GM12878 (cell line): ENCODE data around the gene SPATA9. TPM values are rescaled to one million over a fixed set of nuclear protein-coding genes. Genes with fewer than 3 reads are reported as not detected.

Source experiments
- ATAC-seq: fragments of 200-7000 bp; cut with Tn5 transposase; 3 replicates; pipeline ENCODE4 v1.9.1; 2020; ENCODE audit warnings: mild to moderate bottlenecking, moderate library complexity
- BruUV-seq: library from RNA; stranded (reverse); fragments of 400-500 nt; replicated peaks from 2 replicates; lab custom pipeline; 2021; lab: Mats Ljungman, UMichigan
- CTCF ChIA-PET: fragments of 300-600 bp; sonication (Branson Sonifier 250); formaldehyde crosslinking; extraction: SDS; loops from one replicate; lab custom pipeline; 2021; ENCODE audit warnings: inconsistent platforms; lab: Yijun Ruan, JAX
- POLR2A ChIA-PET: fragments of 350-600 bp; formaldehyde crosslinking; extraction: SDS; loops from one replicate; lab custom pipeline; 2021; ENCODE audit warnings: inconsistent platforms; lab: Charles Lee
- RAD21 ChIA-PET: fragments of 300-600 bp; sonication (Branson Sonifier 250); formaldehyde crosslinking; loops from one replicate; lab custom pipeline; 2023; ENCODE audit warnings: antibody characterized with exemption; ENCODE audit not compliant: unreplicated experiment; lab: Charles Lee
- SMC1A ChIA-PET: fragments of 300-600 bp; sonication (Branson Sonifier 250); formaldehyde crosslinking; loops from one replicate; lab custom pipeline; 2023; ENCODE audit not compliant: unreplicated experiment, uncharacterized antibody; lab: Charles Lee
- DNase-seq: peaks from one replicate; pipeline ENCODE4 v3.0.0-alpha.2; 2011; ENCODE audit warnings: low read depth, low spot score
- FAIRE-seq: peaks from 3 replicates; lab custom pipeline; 2011; peaks lifted over from hg19 to GRCh38; lab: Jason Lieb, UNC
- H2AFZ ChIP-seq: 2 replicates; pipeline ENCODE4 v1.6.0; 2011; ENCODE audit warnings: low read depth, low read length, control low read depth; ENCODE audit not compliant: control insufficient read depth
- H3K27ac ChIP-seq: 2 replicates; pipeline ENCODE4 v1.5.1; 2011; ENCODE audit warnings: control low read depth; ENCODE audit not compliant: control insufficient read depth, insufficient read depth
- H3K27me3 ChIP-seq, 2 experiments: replicated peaks in 1 of 2; 2 replicates each; pipeline versions ENCODE4 v1.6.0 to v1.6.1; 2011; ENCODE audit warnings: low read length in 1 of 2; ENCODE audit not compliant: control insufficient read depth in 2 of 2, insufficient read depth in 2 of 2
- H3K36me3 ChIP-seq, 2 experiments: 2 replicates each; pipeline ENCODE4 v1.5.1; 2011; ENCODE audit warnings: low read length in 1 of 2; ENCODE audit not compliant: control insufficient read depth in 2 of 2, insufficient read depth in 2 of 2
- H3K4me1 ChIP-seq: 2 replicates; pipeline ENCODE4 v1.6.1; 2011; ENCODE audit warnings: mild to moderate bottlenecking, low read length, moderate library complexity, mixed read lengths; ENCODE audit not compliant: control insufficient read depth, insufficient read depth
- H3K4me2 ChIP-seq: 2 replicates; pipeline ENCODE4 v1.6.0; 2011; ENCODE audit warnings: control low read depth; ENCODE audit not compliant: control insufficient read depth, insufficient read depth
- H3K4me3 ChIP-seq: fragments of 200-600 bp; sonication (generic); 2 replicates; pipeline ENCODE4 v1.5.1; 2016
- H3K79me2 ChIP-seq: 2 replicates; pipeline ENCODE4 v1.6.0; 2011; ENCODE audit warnings: low read length; ENCODE audit not compliant: control insufficient read depth, insufficient read depth
- H3K9ac ChIP-seq: 2 replicates; pipeline ENCODE4 v1.8.0; 2011; ENCODE audit warnings: low read length, control low read depth, mixed read lengths; ENCODE audit not compliant: control insufficient read depth, insufficient read depth
- H3K9me3 ChIP-seq: replicated peaks from 3 replicates; pipeline ENCODE4 v1.5.1; 2011; ENCODE audit warnings: mild to moderate bottlenecking, low read length; ENCODE audit not compliant: control insufficient read depth, insufficient read depth
- H4K20me1 ChIP-seq: 2 replicates; pipeline ENCODE4 v1.6.0; 2011; ENCODE audit not compliant: control insufficient read depth, insufficient read depth
- CHD4 ChIP-seq: fragments of 200-600 bp; sonication (generic); IDR thresholded peaks from 2 replicates; pipeline ENCODE4 v1.6.1; 2016; ENCODE audit warnings: mild to moderate bottlenecking
- SMAD1 ChIP-seq: fragments of 450-650 bp; IDR thresholded peaks from 2 replicates; pipeline ENCODE4 v1.6.1; 2018; ENCODE audit warnings: mild to moderate bottlenecking, low read depth; ENCODE audit not compliant: partially characterized antibody
- STAT1 ChIP-seq: fragments of 450-650 bp; conservative IDR thresholded peaks from 2 replicates; pipeline ENCODE4 v1.6.1; 2014; ENCODE audit warnings: antibody characterized with exemption, mild to moderate bottlenecking
- ZNF384 ChIP-seq: IDR thresholded peaks from 2 replicates; pipeline ENCODE4 v1.6.1; 2012; ENCODE audit warnings: low read depth, mild to moderate bottlenecking, low read length, improper control_type of control experiment, borderline replicate concordance
- WGBS: methylation state at CpG from one replicate; pipeline ENCODE4 v1.1.6; 2016; ENCODE audit warnings: low lambda C conversion rate; ENCODE audit not compliant: insufficient replicate concordance, insufficient coverage; ENCODE audit errors: missing lambda C conversion rate; 5-methylcytosine and 5-hydroxymethylcytosine counted together
- in situ Hi-C: fragments of 300-500 bp; cut with MboI; formaldehyde crosslinking; loops from 9 replicates; pipeline ENCODE4 v1.14.3; 2018; ENCODE audit warnings: mixed read lengths
- intact Hi-C: fragments of 100-400 bp; cut with micrococcal nuclease; formaldehyde crosslinking; loops from one replicate; pipeline ENCODE4 v1.14.2; 2022; ENCODE audit not compliant: unreplicated experiment
- polyA plus RNA-seq, 11 experiments: library from polyadenylated mRNA; depleted of rRNA in 4 of 11; unstranded in 6 of 11; stranded (reverse) in 5 of 11; fragments of >200 nt; fragmentation: Nextera tagmentation in 4 of 11; fragmentation: Illumina TruSeq in 1 of 11; extraction: Ambion mirVana in 4 of 11; extraction: Trizol in 1 of 11; gene quantifications; 1 replicate in 1 of 11; 2 replicates in 10 of 11; pipeline versions ENCODE4 v1.2.1 to v1.2.3, GENCODE V29; 2011 to 2016; ENCODE audit warnings: inconsistent platforms in 2 of 11, missing spikeins in 2 of 11, low read depth in 1 of 11
- total RNA-seq, 4 experiments: library from RNA; depleted of rRNA in 3 of 4; stranded (reverse); fragments of >200 nt in 3 of 4; fragmentation: Illumina TruSeq in 1 of 4; extraction: Trizol in 1 of 4; gene quantifications; 2 replicates each; pipeline versions ENCODE4 v1.2.1 to v1.2.3, GENCODE V29; 2013 to 2021
- TF ChIP-seq, protein P1 (sequence below): fragments of 450-650 bp; IDR thresholded peaks from 2 replicates; pipeline ENCODE4 v1.6.1; 2016; ENCODE audit warnings: mild to moderate bottlenecking

The SPATA9 gene
- total and polyA plus RNA-seq, 10 of the 15 experiments (the other 5 are each of a cell fraction or from before 2014, with no cell fraction given) = 0.11 to 0.49 (median 0.16) TPM; not detected in 1

GRCh38 chr5:95720094-95720786 lies 37.4 kb upstream of the SPATA9 start:
- in situ Hi-C loops = no loop called here

More at GRCh38 chr5:95720094-95720786, 37.4 kb upstream of the SPATA9 start:
- 67% methylated on average over 3 of the region's 3 CpGs for WGBS
- CTCF ChIA-PET = interaction anchor here (0.6 to 1.7 kb wide), 2 partner anchors 11 to 76 kb away, joined by 3 to 4 read pairs; partner anchors contain the start of gene RHOBTB3
- DNase-seq (no peak), FAIRE-seq (no peak), ATAC-seq (no peak)
- no peaks in the 10 kb centered on the region for H3K79me2 ChIP-seq
- no peak overlapping the region for H2AFZ ChIP-seq
- no peak overlapping the region for H3K4me3 ChIP-seq
- SMC1A ChIA-PET = interaction anchor here (0.6 to 4.0 kb wide), 3 partner anchors 10 to 1019 kb away, joined by 3 to 15 read pairs (median 3); partner anchors contain the start of gene RHOBTB3
- RAD21 ChIA-PET = interaction anchor here (0.6 to 3.8 kb wide), 2 partner anchors 56 to 125 kb away, joined by 3 to 14 read pairs; no protein-coding TSS in a partner anchor
- H3K9ac ChIP-seq = no peak overlapping the region
- POLR2A ChIA-PET = interaction anchor here (1.1 to 1.5 kb wide), 2 partner anchors 15 to 37 kb away, joined by 3 to 6 read pairs; no protein-coding TSS in a partner anchor
- H3K36me3 ChIP-seq = no peaks in the 10 kb centered on the region
- no peak overlapping the region for H3K27ac ChIP-seq
- peaks cover 25% of the 10 kb centered on the region for H3K4me1 ChIP-seq
- intact Hi-C loops = loop anchor here (10.0 kb wide), 1 partner anchor 635 kb away; no protein-coding TSS in a partner anchor
- no peak overlapping the region for H3K4me2 ChIP-seq
- H3K27me3 ChIP-seq = no peaks in the 10 kb centered on the region
- H4K20me1 ChIP-seq = no peaks in the 10 kb centered on the region
- no peak for TF ChIP-seq STAT1
- no peak for TF ChIP-seq CHD4
- TF ChIP-seq ZNF384 = no peak
- no peak for TF ChIP-seq SMAD1
- TF ChIP-seq, protein P1, sequence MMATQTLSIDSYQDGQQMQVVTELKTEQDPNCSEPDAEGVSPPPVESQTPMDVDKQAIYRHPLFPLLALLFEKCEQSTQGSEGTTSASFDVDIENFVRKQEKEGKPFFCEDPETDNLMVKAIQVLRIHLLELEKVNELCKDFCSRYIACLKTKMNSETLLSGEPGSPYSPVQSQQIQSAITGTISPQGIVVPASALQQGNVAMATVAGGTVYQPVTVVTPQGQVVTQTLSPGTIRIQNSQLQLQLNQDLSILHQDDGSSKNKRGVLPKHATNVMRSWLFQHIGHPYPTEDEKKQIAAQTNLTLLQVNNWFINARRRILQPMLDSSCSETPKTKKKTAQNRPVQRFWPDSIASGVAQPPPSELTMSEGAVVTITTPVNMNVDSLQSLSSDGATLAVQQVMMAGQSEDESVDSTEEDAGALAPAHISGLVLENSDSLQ = no peak
- BruUV-seq = no TSS peak
- no peaks in the 10 kb centered on the region; the same call in 2 of the 3 replicates for H3K9me3 ChIP-seq
